Suprapubic skin (tissue), 3 donors: ENCODE results near the gene JAZF1.

Experiments used
- POLR2A ChIP-seq, 2 donors: fragments of 450-650 bp; IDR thresholded peaks; one replicate each; pipeline ENCODE4 v1.6.1; 2017; ENCODE audit warnings: antibody characterized with exemption in 2 of 2, mild to moderate bottlenecking in 2 of 2, moderate library complexity in 2 of 2
- TF ChIP-seq, protein P1 (sequence below), 2 donors: fragments of 200-600 bp in 1 of 2; fragments of 450-650 bp in 1 of 2; sonication (generic) in 1 of 2; IDR thresholded peaks; one replicate each; pipeline ENCODE4 v1.5.1; 2016 to 2019; ENCODE audit warnings: antibody characterized with exemption in 2 of 2, mild to moderate bottlenecking in 1 of 2, moderate library complexity in 1 of 2

DNA sequence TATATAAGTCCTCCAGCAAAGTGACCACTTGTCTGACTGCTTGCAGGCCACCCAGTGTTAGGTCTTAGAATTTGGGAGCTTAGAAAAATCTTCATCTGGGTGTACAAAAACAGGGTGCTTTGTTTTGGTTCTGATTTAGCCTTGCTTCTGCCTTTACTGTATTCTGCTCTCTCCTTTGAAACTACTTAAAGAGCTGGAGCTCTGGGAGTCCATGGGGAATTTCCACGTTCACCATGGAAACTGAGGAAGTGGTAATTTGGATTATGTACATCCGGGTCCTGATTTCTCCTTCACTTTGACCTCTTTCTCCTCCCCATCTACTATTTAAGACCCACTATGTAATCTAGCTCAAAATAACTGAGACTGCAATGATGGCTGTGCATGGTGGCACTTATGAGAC lies 103.0 kb downstream of the JAZF1 start:
- TF ChIP-seq, protein P1, sequence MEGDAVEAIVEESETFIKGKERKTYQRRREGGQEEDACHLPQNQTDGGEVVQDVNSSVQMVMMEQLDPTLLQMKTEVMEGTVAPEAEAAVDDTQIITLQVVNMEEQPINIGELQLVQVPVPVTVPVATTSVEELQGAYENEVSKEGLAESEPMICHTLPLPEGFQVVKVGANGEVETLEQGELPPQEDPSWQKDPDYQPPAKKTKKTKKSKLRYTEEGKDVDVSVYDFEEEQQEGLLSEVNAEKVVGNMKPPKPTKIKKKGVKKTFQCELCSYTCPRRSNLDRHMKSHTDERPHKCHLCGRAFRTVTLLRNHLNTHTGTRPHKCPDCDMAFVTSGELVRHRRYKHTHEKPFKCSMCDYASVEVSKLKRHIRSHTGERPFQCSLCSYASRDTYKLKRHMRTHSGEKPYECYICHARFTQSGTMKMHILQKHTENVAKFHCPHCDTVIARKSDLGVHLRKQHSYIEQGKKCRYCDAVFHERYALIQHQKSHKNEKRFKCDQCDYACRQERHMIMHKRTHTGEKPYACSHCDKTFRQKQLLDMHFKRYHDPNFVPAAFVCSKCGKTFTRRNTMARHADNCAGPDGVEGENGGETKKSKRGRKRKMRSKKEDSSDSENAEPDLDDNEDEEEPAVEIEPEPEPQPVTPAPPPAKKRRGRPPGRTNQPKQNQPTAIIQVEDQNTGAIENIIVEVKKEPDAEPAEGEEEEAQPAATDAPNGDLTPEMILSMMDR (IDR thresholded peaks at IDR 0.05) = no peak
- TF ChIP-seq POLR2A (IDR thresholded peaks at IDR 0.05) = no peak
